Upper lobe of left lung (tissue), 4 donors: ENCODE measurements around the gene C14orf39.

Experiments used
- EP300 ChIP-seq, 4 donors: sonication (generic); formaldehyde crosslinking; IDR thresholded peaks; one replicate each; pipeline ENCODE4 v1.5.1; 2017; ENCODE audit warnings: antibody characterized with exemption in 4 of 4, control low read depth in 2 of 4
- POLR2A ChIP-seq, 4 donors: fragments of 450-650 bp; IDR thresholded peaks; one replicate each; pipeline ENCODE4 v1.5.1; 2016 to 2017; ENCODE audit warnings: antibody characterized with exemption in 4 of 4, mild to moderate bottlenecking in 2 of 4
- POLR2AphosphoS5 ChIP-seq, 2 donors: sonication (generic); formaldehyde crosslinking; IDR thresholded peaks; one replicate each; pipeline ENCODE4 v1.5.1; 2017; ENCODE audit warnings: antibody characterized with exemption in 2 of 2
- TF ChIP-seq, protein P1 (sequence below), 6 experiments: fragments of 450-650 bp in 4 of 6; fragments of 200-600 bp in 2 of 6; sonication (generic) in 2 of 6; IDR thresholded peaks; one replicate each; pipeline ENCODE4 v1.5.1; 2016 to 2019; ENCODE audit warnings: antibody characterized with exemption in 6 of 6

DNA sequence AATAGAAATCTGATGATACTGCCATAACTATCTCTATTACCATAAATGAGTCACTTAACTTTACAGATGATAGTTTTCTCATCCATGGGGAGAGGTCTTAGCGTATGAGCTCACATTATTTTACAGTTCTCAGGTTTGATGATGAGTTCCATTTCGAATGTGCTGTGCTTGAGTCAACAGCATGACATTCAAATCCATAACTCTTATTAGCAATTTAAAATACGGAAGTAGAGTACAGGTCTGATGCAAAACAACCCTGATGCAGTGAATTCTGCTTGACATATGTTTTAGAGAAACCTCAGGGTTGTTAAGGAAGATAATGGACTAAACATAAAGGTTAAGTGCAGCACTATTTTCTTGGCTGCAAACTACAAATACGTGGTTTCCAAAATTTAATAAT, 30.0 kb downstream of the C14orf39 start:
- TF ChIP-seq, protein P1, sequence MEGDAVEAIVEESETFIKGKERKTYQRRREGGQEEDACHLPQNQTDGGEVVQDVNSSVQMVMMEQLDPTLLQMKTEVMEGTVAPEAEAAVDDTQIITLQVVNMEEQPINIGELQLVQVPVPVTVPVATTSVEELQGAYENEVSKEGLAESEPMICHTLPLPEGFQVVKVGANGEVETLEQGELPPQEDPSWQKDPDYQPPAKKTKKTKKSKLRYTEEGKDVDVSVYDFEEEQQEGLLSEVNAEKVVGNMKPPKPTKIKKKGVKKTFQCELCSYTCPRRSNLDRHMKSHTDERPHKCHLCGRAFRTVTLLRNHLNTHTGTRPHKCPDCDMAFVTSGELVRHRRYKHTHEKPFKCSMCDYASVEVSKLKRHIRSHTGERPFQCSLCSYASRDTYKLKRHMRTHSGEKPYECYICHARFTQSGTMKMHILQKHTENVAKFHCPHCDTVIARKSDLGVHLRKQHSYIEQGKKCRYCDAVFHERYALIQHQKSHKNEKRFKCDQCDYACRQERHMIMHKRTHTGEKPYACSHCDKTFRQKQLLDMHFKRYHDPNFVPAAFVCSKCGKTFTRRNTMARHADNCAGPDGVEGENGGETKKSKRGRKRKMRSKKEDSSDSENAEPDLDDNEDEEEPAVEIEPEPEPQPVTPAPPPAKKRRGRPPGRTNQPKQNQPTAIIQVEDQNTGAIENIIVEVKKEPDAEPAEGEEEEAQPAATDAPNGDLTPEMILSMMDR (IDR thresholded peaks at IDR 0.05) = no peak
- TF ChIP-seq POLR2A (IDR thresholded peaks at IDR 0.05) (no peak), EP300 (IDR thresholded peaks at IDR 0.05) (no peak), POLR2AphosphoS5 (IDR thresholded peaks at IDR 0.05) (no peak)
